Stimulated activated CD8-positive, alpha-beta memory T cell treated with anti-CD3 and anti-CD28 coated beads, Interleukin-7, amount 100 ng/mL, for 1 hour (primary cell): ENCODE data around the gene PRRX1.

ENCODE experiments used
- DNase-seq, 2 donors: peaks; one replicate each; pipeline ENCODE4 v3.0.0-alpha.2; 2020; ENCODE audit warnings: low read depth in 2 of 2

The PRRX1 gene

GRCh38 chr1:170720661-170721060, 56.7 kb downstream of the PRRX1 start:
- no peak for DNase-seq

- DNase-seq, result no peak
Observed at GRCh38 chr1:170721621-170722020, 57.7 kb downstream of the PRRX1 start.

GRCh38 chr1:170723518-170723917, 59.6 kb downstream of the PRRX1 start:
- DNase-seq, result no peak

GRCh38 chr1:170725326-170725725, 61.4 kb downstream of the PRRX1 start:
- no peak for DNase-seq

- DNase-seq, result no peak
Observed at GRCh38 chr1:170727963-170728362, 64.0 kb downstream of the PRRX1 start.

GRCh38 chr1:170729225-170730002, 65.5 kb downstream of the PRRX1 start:
- no peak for DNase-seq

- no peak for DNase-seq
Observed at GRCh38 chr1:170730014-170730413, 66.1 kb downstream of the PRRX1 start.

GRCh38 chr1:170730438-170730837, 66.5 kb downstream of the PRRX1 start:
- DNase-seq, result no peak

GRCh38 chr1:170731566-170732251, 67.8 kb downstream of the PRRX1 start:
- no peak for DNase-seq

- no peak for DNase-seq
Observed at GRCh38 chr1:170732252-170732588, 68.3 kb downstream of the PRRX1 start.

- DNase-seq, result no peak
Observed at GRCh38 chr1:170734412-170735175, 70.7 kb downstream of the PRRX1 start.

GRCh38 chr1:170735366-170736263, 71.7 kb downstream of the PRRX1 start:
- DNase-seq, result no peak

- no peak for DNase-seq
Observed at GRCh38 chr1:170739803-170740202, 75.9 kb downstream of the PRRX1 start.

- no peak for DNase-seq
Observed at GRCh38 chr1:170741678-170742077, 77.7 kb downstream of the PRRX1 start.

GRCh38 chr1:170742600-170742999, 78.7 kb downstream of the PRRX1 start:
- no peak for DNase-seq

- no peak for DNase-seq
Observed at GRCh38 chr1:170743083-170743482, 79.2 kb downstream of the PRRX1 start.

GRCh38 chr1:170749549-170749948, 85.6 kb downstream of the PRRX1 start:
- DNase-seq, result no peak

GRCh38 chr1:170749959-170750358, 86.0 kb downstream of the PRRX1 start:
- DNase-seq, result no peak

- no peak for DNase-seq
Observed at GRCh38 chr1:170755795-170756194, 91.9 kb downstream of the PRRX1 start.

- no peak for DNase-seq
Observed at GRCh38 chr1:170758992-170759391, 95.1 kb downstream of the PRRX1 start.

- no peak for DNase-seq
Observed at GRCh38 chr1:170765279-170765678, 101.3 kb downstream of the PRRX1 start.
